GM12878 (cell line): Measurements from ENCODE around the gene GRPEL2. TPM values are rescaled to one million over a fixed set of nuclear protein-coding genes. Genes with fewer than 3 reads are reported as not detected.

Source experiments
- ATAC-seq: fragments of 200-7000 bp; cut with Tn5 transposase; 3 replicates; pipeline ENCODE4 v1.9.1; 2020; ENCODE audit warnings: mild to moderate bottlenecking, moderate library complexity
- BruUV-seq: library from RNA; stranded (reverse); fragments of 400-500 nt; replicated peaks from 2 replicates; lab custom pipeline; 2021; lab: Mats Ljungman, UMichigan
- CTCF ChIA-PET: fragments of 300-600 bp; sonication (Branson Sonifier 250); formaldehyde crosslinking; extraction: SDS; loops from one replicate; lab custom pipeline; 2021; ENCODE audit warnings: inconsistent platforms; lab: Yijun Ruan, JAX
- POLR2A ChIA-PET: fragments of 350-600 bp; formaldehyde crosslinking; extraction: SDS; loops from one replicate; lab custom pipeline; 2021; ENCODE audit warnings: inconsistent platforms; lab: Charles Lee
- RAD21 ChIA-PET: fragments of 300-600 bp; sonication (Branson Sonifier 250); formaldehyde crosslinking; loops from one replicate; lab custom pipeline; 2023; ENCODE audit warnings: antibody characterized with exemption; ENCODE audit not compliant: unreplicated experiment; lab: Charles Lee
- SMC1A ChIA-PET: fragments of 300-600 bp; sonication (Branson Sonifier 250); formaldehyde crosslinking; loops from one replicate; lab custom pipeline; 2023; ENCODE audit not compliant: unreplicated experiment, uncharacterized antibody; lab: Charles Lee
- DNase-seq: peaks from one replicate; pipeline ENCODE4 v3.0.0-alpha.2; 2011; ENCODE audit warnings: low read depth, low spot score
- FAIRE-seq: peaks from 3 replicates; lab custom pipeline; 2011; peaks lifted over from hg19 to GRCh38; lab: Jason Lieb, UNC
- H2AFZ ChIP-seq: 2 replicates; pipeline ENCODE4 v1.6.0; 2011; ENCODE audit warnings: low read depth, low read length, control low read depth; ENCODE audit not compliant: control insufficient read depth
- H3K27ac ChIP-seq: 2 replicates; pipeline ENCODE4 v1.5.1; 2011; ENCODE audit warnings: control low read depth; ENCODE audit not compliant: control insufficient read depth, insufficient read depth
- H3K27me3 ChIP-seq, 2 experiments: replicated peaks in 1 of 2; 2 replicates each; pipeline versions ENCODE4 v1.6.0 to v1.6.1; 2011; ENCODE audit warnings: low read length in 1 of 2; ENCODE audit not compliant: control insufficient read depth in 2 of 2, insufficient read depth in 2 of 2
- H3K36me3 ChIP-seq, 2 experiments: 2 replicates each; pipeline ENCODE4 v1.5.1; 2011; ENCODE audit warnings: low read length in 1 of 2; ENCODE audit not compliant: control insufficient read depth in 2 of 2, insufficient read depth in 2 of 2
- H3K4me1 ChIP-seq: 2 replicates; pipeline ENCODE4 v1.6.1; 2011; ENCODE audit warnings: mild to moderate bottlenecking, low read length, moderate library complexity, mixed read lengths; ENCODE audit not compliant: control insufficient read depth, insufficient read depth
- H3K4me2 ChIP-seq: 2 replicates; pipeline ENCODE4 v1.6.0; 2011; ENCODE audit warnings: control low read depth; ENCODE audit not compliant: control insufficient read depth, insufficient read depth
- H3K4me3 ChIP-seq: fragments of 200-600 bp; sonication (generic); 2 replicates; pipeline ENCODE4 v1.5.1; 2016
- H3K79me2 ChIP-seq: 2 replicates; pipeline ENCODE4 v1.6.0; 2011; ENCODE audit warnings: low read length; ENCODE audit not compliant: control insufficient read depth, insufficient read depth
- H3K9ac ChIP-seq: 2 replicates; pipeline ENCODE4 v1.8.0; 2011; ENCODE audit warnings: low read length, control low read depth, mixed read lengths; ENCODE audit not compliant: control insufficient read depth, insufficient read depth
- H3K9me3 ChIP-seq: replicated peaks from 3 replicates; pipeline ENCODE4 v1.5.1; 2011; ENCODE audit warnings: mild to moderate bottlenecking, low read length; ENCODE audit not compliant: control insufficient read depth, insufficient read depth
- H4K20me1 ChIP-seq: 2 replicates; pipeline ENCODE4 v1.6.0; 2011; ENCODE audit not compliant: control insufficient read depth, insufficient read depth
- CBFB ChIP-seq: IDR thresholded peaks from 2 replicates; pipeline ENCODE4 v1.6.1; 2016; ENCODE audit warnings: antibody characterized with exemption, low read depth
- CHD1 ChIP-seq: IDR thresholded peaks from 2 replicates; pipeline ENCODE4 v1.6.1; 2012; ENCODE audit warnings: low read depth, low read length, improper control_type of control experiment
- HDGF ChIP-seq: fragments of 450-650 bp; IDR thresholded peaks from 2 replicates; pipeline ENCODE4 v1.6.1; 2016; ENCODE audit warnings: antibody characterized with exemption
- IKZF2 ChIP-seq, 2 experiments: fragments of 450-650 bp; IDR thresholded peaks; 2 replicates each; pipeline ENCODE4 v1.6.1; 2017; ENCODE audit warnings: mild to moderate bottlenecking in 2 of 2, moderate library complexity in 2 of 2
- JUNB ChIP-seq: IDR thresholded peaks from 2 replicates; pipeline ENCODE4 v1.6.1; 2016; ENCODE audit warnings: antibody characterized with exemption, mild to moderate bottlenecking
- MYB ChIP-seq: fragments of 150-350 bp; IDR thresholded peaks from 2 replicates; pipeline ENCODE4 v1.6.1; 2014; ENCODE audit warnings: mild to moderate bottlenecking, low read depth, low read length, borderline replicate concordance
- PAX5 ChIP-seq: IDR thresholded peaks from 2 replicates; pipeline ENCODE4 v1.6.1; 2011; ENCODE audit warnings: low read depth, low read length, borderline replicate concordance
- RBBP5 ChIP-seq: fragments of 200-600 bp; sonication (generic); conservative IDR thresholded peaks from 2 replicates; pipeline ENCODE4 v1.6.1; 2016
- SREBF1 ChIP-seq: IDR thresholded peaks from 2 replicates; pipeline ENCODE4 v1.6.1; 2012; ENCODE audit warnings: mild to moderate bottlenecking, low read length
- WGBS: methylation state at CpG from one replicate; pipeline ENCODE4 v1.1.6; 2016; ENCODE audit warnings: low lambda C conversion rate; ENCODE audit not compliant: insufficient replicate concordance, insufficient coverage; ENCODE audit errors: missing lambda C conversion rate; 5-methylcytosine and 5-hydroxymethylcytosine counted together
- in situ Hi-C: fragments of 300-500 bp; cut with MboI; formaldehyde crosslinking; loops from 9 replicates; pipeline ENCODE4 v1.14.3; 2018; ENCODE audit warnings: mixed read lengths
- intact Hi-C: fragments of 100-400 bp; cut with micrococcal nuclease; formaldehyde crosslinking; loops from one replicate; pipeline ENCODE4 v1.14.2; 2022; ENCODE audit not compliant: unreplicated experiment
- polyA plus RNA-seq, 11 experiments: library from polyadenylated mRNA; depleted of rRNA in 4 of 11; unstranded in 6 of 11; stranded (reverse) in 5 of 11; fragments of >200 nt; fragmentation: Nextera tagmentation in 4 of 11; fragmentation: Illumina TruSeq in 1 of 11; extraction: Ambion mirVana in 4 of 11; extraction: Trizol in 1 of 11; gene quantifications; 1 replicate in 1 of 11; 2 replicates in 10 of 11; pipeline versions ENCODE4 v1.2.1 to v1.2.3, GENCODE V29; 2011 to 2016; ENCODE audit warnings: inconsistent platforms in 2 of 11, missing spikeins in 2 of 11, low read depth in 1 of 11
- total RNA-seq, 4 experiments: library from RNA; depleted of rRNA in 3 of 4; stranded (reverse); fragments of >200 nt in 3 of 4; fragmentation: Illumina TruSeq in 1 of 4; extraction: Trizol in 1 of 4; gene quantifications; 2 replicates each; pipeline versions ENCODE4 v1.2.1 to v1.2.3, GENCODE V29; 2013 to 2021

Gene GRPEL2
- total and polyA plus RNA-seq, 10 of the 15 experiments (the other 5 are each of a cell fraction or from before 2014, with no cell fraction given) = 4.4 to 20.2 (median 14.1) TPM

DNA sequence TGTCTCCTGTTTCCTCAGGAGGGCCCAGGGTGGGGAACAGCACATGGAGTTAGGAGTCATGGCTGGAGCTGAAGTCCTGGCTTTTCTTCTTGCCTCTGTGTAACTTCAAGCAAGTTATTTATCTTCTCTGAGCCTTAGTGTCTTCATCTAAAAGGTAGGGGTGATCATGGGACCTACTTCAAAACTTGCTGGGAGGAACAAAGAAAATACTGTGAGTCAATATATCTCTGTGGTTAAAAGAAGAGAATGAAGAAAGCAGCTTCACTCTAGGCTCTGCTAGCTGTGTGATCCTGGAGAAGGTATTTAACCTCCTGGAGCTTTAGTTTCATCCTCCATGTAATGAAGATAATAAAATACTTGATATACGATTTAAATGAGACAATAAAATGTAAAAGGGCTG lies 47.1 kb upstream of the GRPEL2 start:
- Histone ChIP-seq H3K79me2 (no peaks in the 10 kb centered on the region), H3K27ac (no peak overlapping the region), H4K20me1 (no peaks in the 10 kb centered on the region), H3K4me2 (no peak overlapping the region), H3K36me3 (no peaks in the 10 kb centered on the region), H3K9me3 (no peaks in the 10 kb centered on the region), H3K4me3 (no peak overlapping the region), H3K9ac (no peak overlapping the region), H2AFZ (no peak overlapping the region), H3K27me3 (peaks cover 0 to 4% of the 10 kb centered on the region in 2 experiments; a peak in 2 of 4 replicates), H3K4me1 (peaks cover 12% of the 10 kb centered on the region)
- POLR2A ChIA-PET = interaction anchor here (1.2 kb wide), 1 partner anchor 10 kb away, joined by 4 read pairs; no protein-coding TSS in a partner anchor
- intact Hi-C loops (no loop called here), in situ Hi-C loops (no loop called here)
- no TSS peak for BruUV-seq
- FAIRE-seq (no peak), DNase-seq (no peak), ATAC-seq (no peak)
- no peak for TF ChIP-seq IKZF2 (IDR thresholded peaks at IDR 0.05)
- TF ChIP-seq SREBF1 = no peak
- no peak for TF ChIP-seq RBBP5
- no peak for TF ChIP-seq MYB
- no peak for TF ChIP-seq CHD1
- TF ChIP-seq JUNB = no peak
- RAD21 ChIA-PET = no interaction called here
- CTCF ChIA-PET = interaction anchor here (0.9 kb wide), 1 partner anchor 19 kb away, joined by 5 read pairs; no protein-coding TSS in a partner anchor
- 0% methylated on average over 1 of the region's 1 CpG for WGBS
- SMC1A ChIA-PET = no interaction called here

GRCh38 chr5:149298842-149299404 lies 46.4 kb upstream of the GRPEL2 start:
- Histone ChIP-seq H3K4me2 (no peak overlapping the region), H3K79me2 (no peaks in the 10 kb centered on the region), H3K4me1 (peaks cover 12% of the 10 kb centered on the region), H3K36me3 (no peaks in the 10 kb centered on the region), H4K20me1 (no peaks in the 10 kb centered on the region), H3K27ac (no peak overlapping the region), H3K9ac (no peak overlapping the region), H3K27me3 (peaks cover 0 to 4% of the 10 kb centered on the region in 2 experiments; a peak in 2 of 4 replicates), H3K4me3 (no peak overlapping the region), H2AFZ (no peak overlapping the region), H3K9me3 (no peaks in the 10 kb centered on the region)
- no peak for FAIRE-seq
- no peak for DNase-seq
- POLR2A ChIA-PET = interaction anchor here (1.2 kb wide), 1 partner anchor 9 kb away, joined by 4 read pairs; no protein-coding TSS in a partner anchor
- 13% methylated on average over 11 of the region's 11 CpGs for WGBS
- SMC1A ChIA-PET = no interaction called here
- RAD21 ChIA-PET = no interaction called here
- in situ Hi-C loops = no loop called here
- intact Hi-C loops = no loop called here
- ATAC-seq = no peak
- TF ChIP-seq CBFB = no peak
- TF ChIP-seq HDGF = no peak
- no peak for TF ChIP-seq PAX5
- CTCF ChIA-PET = interaction anchor here (0.6 kb wide), 1 partner anchor 162 kb away, joined by 3 read pairs; no protein-coding TSS in a partner anchor
- no TSS peak for BruUV-seq
